Right lobe of liver (tissue), 6 donors: Measurements from ENCODE around the gene RERE. TPM values are rescaled to one million over a fixed set of nuclear protein-coding genes. Genes with fewer than 3 reads are reported as not detected.

Experiments used
- ATAC-seq, 4 donors: fragments of 200-7000 bp; cut with Tn5 transposase; one replicate each; pipeline ENCODE4 v1.9.1; 2020; ENCODE audit warnings: mild to moderate bottlenecking in 4 of 4, moderate library complexity in 4 of 4
- DNase-seq, 3 donors: peaks; one replicate each; pipeline ENCODE4 v3.0.0-alpha.2; 2020
- H3K27ac ChIP-seq, 3 donors: fragments of 200-600 bp; one replicate each; pipeline ENCODE4 v1.8.0; 2022
- H3K27me3 ChIP-seq, 2 donors: fragments of 200-600 bp; one replicate each; pipeline ENCODE4 v1.8.0; 2022
- H3K36me3 ChIP-seq, 4 donors: fragments of 200-600 bp; sonication (generic) in 1 of 4; one replicate each; pipeline versions ENCODE4 v1.5.1 to v1.8.0; 2017 to 2022; ENCODE audit warnings: control low read depth in 1 of 4
- H3K4me1 ChIP-seq, 4 donors: fragments of 200-600 bp; sonication (generic) in 1 of 4; one replicate each; pipeline versions ENCODE4 v1.5.1 to v1.8.0; 2017 to 2022; ENCODE audit warnings: control low read depth in 1 of 4
- H3K4me3 ChIP-seq, 3 donors: fragments of 200-600 bp; one replicate each; pipeline ENCODE4 v1.8.0; 2022
- H3K9me3 ChIP-seq, 4 donors: fragments of 200-600 bp; sonication (generic) in 1 of 4; one replicate each; pipeline versions ENCODE4 v1.5.1 to v1.8.0; 2017 to 2022; ENCODE audit warnings: control low read depth in 1 of 4
- POLR2A ChIP-seq: fragments of 450-650 bp; IDR thresholded peaks from one replicate; pipeline ENCODE4 v1.6.1; 2017; ENCODE audit warnings: antibody characterized with exemption, mild to moderate bottlenecking
- WGBS: methylation state at CpG from one replicate; pipeline ENCODE4 v1.1.6; 2018; ENCODE audit warnings: low coverage, low lambda C conversion rate; ENCODE audit not compliant: insufficient coverage; ENCODE audit errors: missing lambda C conversion rate; 5-methylcytosine and 5-hydroxymethylcytosine counted together
- intact Hi-C, 2 donors: fragments of 100-400 bp; cut with DNase I; formaldehyde crosslinking; loops; one replicate each; pipeline versions ENCODE4 v1.11.2 to v1.14.1; 2022
- total RNA-seq, 6 experiments: library from RNA; depleted of rRNA in 2 of 6; stranded (reverse); fragments of >200 nt in 2 of 6; fragmentation: NEBNext Ultra II Directional in 3 of 6; extraction: Animal tissue kit (Norgen Biotek cat#: 25700) in 3 of 6; gene quantifications; one replicate each; pipeline versions ENCODE4 v1.1.0 to v1.2.4, GENCODE V29; 2016 to 2023
- TF ChIP-seq, protein P1 (sequence below), 4 donors: fragments of 200-600 bp in 3 of 4; fragments of 450-650 bp in 1 of 4; IDR thresholded peaks; one replicate each; pipeline versions ENCODE4 v1.5.1 to v1.8.0; 2016 to 2022; ENCODE audit warnings: antibody characterized with exemption in 4 of 4, mild to moderate bottlenecking in 2 of 4
- donor health status: DM: no; HTN: yes; CAD: no.
- donor health status: DM: no; HTN: no; CAD: no.
- donor health status: DM: no; HTN: no; CAD: no.
- donor health status: DM: no; HTN: yes; CAD: no.
- donor health status: DM: no; HTN: yes; CAD: no.

RERE gene
- total RNA-seq, 6 experiments from 2014 or later: 17.5 to 38.4 (median 25.0) TPM

DNA sequence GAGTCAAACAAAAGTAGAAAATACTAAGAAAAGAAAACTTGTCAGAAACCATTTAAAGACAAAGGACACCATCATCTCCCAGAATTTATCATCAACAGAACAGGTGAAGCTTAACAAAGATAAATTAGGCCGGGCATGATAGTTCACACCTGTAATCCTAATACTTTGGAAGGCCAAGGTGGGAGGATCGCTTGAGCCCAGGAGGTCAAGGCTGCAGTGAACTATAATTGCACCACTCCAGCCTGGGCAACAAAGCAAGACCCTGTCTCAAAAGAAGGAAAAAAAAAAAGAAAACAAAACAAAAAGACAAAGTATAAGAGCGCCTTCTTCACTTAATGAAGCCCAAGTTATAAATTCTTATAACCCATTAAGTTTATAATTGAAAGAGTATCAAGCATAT is 25.6 kb downstream of the RERE start:
- Histone ChIP-seq H3K9me3 (no peaks in the 10 kb centered on the region), H3K36me3 (no peaks in the 10 kb centered on the region), H3K27ac (no peak overlapping the region), H3K4me3 (no peak overlapping the region), H3K4me1 (peaks cover 0 to 4% (median 0%) of the 10 kb centered on the region in 4 donors), H3K27me3 (no peaks in the 10 kb centered on the region)
- no peak for DNase-seq
- intact Hi-C loops: no loop called here
- WGBS: 81% methylated on average over 3 of the region's 3 CpGs
- no peak for ATAC-seq
- TF ChIP-seq, protein P1, sequence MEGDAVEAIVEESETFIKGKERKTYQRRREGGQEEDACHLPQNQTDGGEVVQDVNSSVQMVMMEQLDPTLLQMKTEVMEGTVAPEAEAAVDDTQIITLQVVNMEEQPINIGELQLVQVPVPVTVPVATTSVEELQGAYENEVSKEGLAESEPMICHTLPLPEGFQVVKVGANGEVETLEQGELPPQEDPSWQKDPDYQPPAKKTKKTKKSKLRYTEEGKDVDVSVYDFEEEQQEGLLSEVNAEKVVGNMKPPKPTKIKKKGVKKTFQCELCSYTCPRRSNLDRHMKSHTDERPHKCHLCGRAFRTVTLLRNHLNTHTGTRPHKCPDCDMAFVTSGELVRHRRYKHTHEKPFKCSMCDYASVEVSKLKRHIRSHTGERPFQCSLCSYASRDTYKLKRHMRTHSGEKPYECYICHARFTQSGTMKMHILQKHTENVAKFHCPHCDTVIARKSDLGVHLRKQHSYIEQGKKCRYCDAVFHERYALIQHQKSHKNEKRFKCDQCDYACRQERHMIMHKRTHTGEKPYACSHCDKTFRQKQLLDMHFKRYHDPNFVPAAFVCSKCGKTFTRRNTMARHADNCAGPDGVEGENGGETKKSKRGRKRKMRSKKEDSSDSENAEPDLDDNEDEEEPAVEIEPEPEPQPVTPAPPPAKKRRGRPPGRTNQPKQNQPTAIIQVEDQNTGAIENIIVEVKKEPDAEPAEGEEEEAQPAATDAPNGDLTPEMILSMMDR (IDR thresholded peaks at IDR 0.05): no peak
- TF ChIP-seq POLR2A: no peak

DNA sequence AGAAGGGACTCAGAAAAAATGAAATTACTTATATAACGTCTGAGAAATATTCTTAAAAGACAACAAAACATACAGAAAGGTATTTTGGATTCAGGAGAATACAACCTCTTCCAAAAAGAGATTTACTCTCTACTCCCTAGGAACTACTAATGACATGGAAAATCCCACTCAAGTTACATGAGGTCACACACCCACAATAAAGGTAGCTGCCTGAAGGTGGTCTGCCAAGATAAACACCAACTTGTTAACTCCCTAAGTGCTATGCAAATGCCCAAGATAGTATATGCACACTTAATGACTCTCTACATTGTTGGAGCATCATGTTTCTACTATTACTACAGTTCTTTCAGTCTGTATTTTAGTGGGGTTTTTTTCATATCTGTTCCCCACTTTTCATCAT is 26.5 kb downstream of the RERE start:
- no peak overlapping the region for H3K4me3 ChIP-seq
- TF ChIP-seq, protein P1 (IDR thresholded peaks at IDR 0.05): no peak
- TF ChIP-seq POLR2A: no peak
- H3K27me3 ChIP-seq: no peaks in the 10 kb centered on the region
- WGBS: 90% methylated on average over 1 of the region's 1 CpG
- H3K27ac ChIP-seq: no peak overlapping the region
- ATAC-seq: no peak
- H3K36me3 ChIP-seq: no peaks in the 10 kb centered on the region
- intact Hi-C loops: no loop called here
- no peaks in the 10 kb centered on the region for H3K9me3 ChIP-seq
- DNase-seq: no peak
- peaks cover 0 to 4% (median 0%) of the 10 kb centered on the region in 4 donors for H3K4me1 ChIP-seq

DNA sequence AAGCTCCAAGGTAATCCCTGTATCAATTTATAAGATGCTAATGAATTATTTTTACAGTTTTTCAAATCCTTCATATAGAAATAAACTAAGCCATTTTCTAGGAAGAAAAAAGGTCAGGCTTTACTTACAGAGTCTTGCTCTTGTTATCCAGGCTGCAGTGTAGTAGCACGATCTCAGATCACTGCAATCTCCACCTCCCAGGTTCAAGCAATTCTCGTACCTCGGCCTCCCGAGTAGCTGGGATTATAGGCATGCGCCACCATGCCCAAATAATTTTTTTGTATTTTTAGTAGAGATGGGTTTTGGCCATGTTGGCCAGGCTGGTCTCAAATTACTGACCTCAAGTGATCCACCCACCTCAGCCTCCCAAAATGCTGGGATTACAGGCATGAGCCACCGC is 27.0 kb downstream of the RERE start:
- H3K4me1 ChIP-seq: peaks cover 0 to 4% (median 0%) of the 10 kb centered on the region in 4 donors
- H3K9me3 ChIP-seq: no peaks in the 10 kb centered on the region
- no peak for ATAC-seq
- no peaks in the 10 kb centered on the region for H3K36me3 ChIP-seq
- no peak overlapping the region for H3K27ac ChIP-seq
- no peak for TF ChIP-seq POLR2A
- TF ChIP-seq, protein P1 (IDR thresholded peaks at IDR 0.05): no peak
- H3K27me3 ChIP-seq: no peaks in the 10 kb centered on the region
- intact Hi-C loops: no loop called here
- no peak for DNase-seq
- WGBS: 94% methylated on average over 6 of the region's 6 CpGs
- H3K4me3 ChIP-seq: no peak overlapping the region

DNA sequence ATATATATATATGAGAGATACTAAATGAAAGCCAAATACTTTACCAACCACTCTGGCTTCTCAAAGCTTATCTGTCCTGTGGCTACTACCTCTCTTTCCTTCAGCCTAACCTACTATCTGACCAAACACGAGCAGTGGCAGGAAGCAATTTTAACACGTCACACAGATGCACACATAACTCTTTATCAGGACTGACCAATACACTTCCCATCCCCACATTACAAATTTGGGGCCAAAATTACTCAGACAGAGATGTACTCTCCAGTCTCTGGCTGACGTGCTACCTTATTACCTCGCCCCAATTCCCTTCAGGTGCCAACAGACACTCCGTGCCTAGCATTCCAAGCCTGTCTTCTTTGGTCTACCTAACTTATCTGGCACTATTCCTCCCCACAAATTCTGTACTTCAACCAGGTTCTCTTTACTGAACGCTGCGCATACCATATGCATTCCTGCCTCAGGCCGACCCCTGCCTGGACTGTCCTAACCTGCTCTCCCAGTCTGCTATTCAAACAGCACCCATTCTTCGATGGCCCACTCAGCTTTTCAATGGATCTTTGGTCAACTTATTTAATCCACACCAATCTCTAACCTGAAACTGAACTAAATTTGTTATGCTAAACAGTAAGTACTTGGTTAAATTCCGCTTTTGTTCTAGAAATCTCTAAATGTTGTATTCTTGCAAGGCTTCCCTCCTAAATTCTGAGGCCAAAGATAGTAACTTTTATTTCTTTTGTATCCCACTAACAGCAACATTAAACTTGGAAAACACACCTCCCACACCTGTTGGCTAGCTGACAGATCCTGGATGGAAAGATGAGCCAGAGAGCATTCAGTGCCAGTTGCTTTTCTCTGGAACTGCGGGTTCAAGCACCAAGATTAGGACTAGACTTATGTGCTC is 27.9 kb downstream of the RERE start:
- peaks cover 0 to 4% (median 0%) of the 10 kb centered on the region in 4 donors for H3K4me1 ChIP-seq
- 73% methylated on average over 11 of the region's 11 CpGs for WGBS
- H3K9me3 ChIP-seq: no peaks in the 10 kb centered on the region
- intact Hi-C loops: no loop called here
- no peak overlapping the region for H3K27ac ChIP-seq
- DNase-seq: no peak
- ATAC-seq: no peak
- TF ChIP-seq POLR2A: no peak
- TF ChIP-seq, protein P1 (IDR thresholded peaks at IDR 0.05): no peak
- H3K4me3 ChIP-seq: no peak overlapping the region
- H3K27me3 ChIP-seq: no peaks in the 10 kb centered on the region
- no peaks in the 10 kb centered on the region for H3K36me3 ChIP-seq
